ENCODE results near the gene RASL12. TPM values are rescaled to one million over a fixed set of nuclear protein-coding genes. Genes with fewer than 3 reads are reported as not detected.
A peak's percentile ranks its signal among the peaks of the same experiment; 100 is the strongest.

Gene RASL12
- total RNA-seq = 1 to 10 TPM; 2.5 to 6.3 (median 3.2) TPM
- polyA plus RNA-seq = 1 to 10 TPM; 2.6 to 3.0 (median 3.0) TPM
- long read RNA-seq, donor 1, partial matches to known transcripts = 0 of 5 reads
- long read RNA-seq, donor 1, other reads (novel, unspliced or antisense) = 0 of 5 reads
- long read RNA-seq, donor 2, transcript RASL12-201 (5 exons, 2,640 nt) = major isoform, 5 of 8 reads
- long read RNA-seq, donor 2, partial matches to known transcripts = 0 of 8 reads
- long read RNA-seq, donor 2, other reads (novel, unspliced or antisense) = 3 of 8 reads

GRCh38 chr15:65067645-65068402, at the start of gene RASL12:
RASL12 (minus strand) TSS chr15:65067991; CDS start chr15:65067835, 156 bp downstream.
- intact Hi-C loops (cut with DNase I) = no loop called here
- Histone ChIP-seq H3K27me3 (ENCODE audit: insufficient read depth in 3 of 3, low read length in 2 of 3) (peaks cover 0 to 5% (median 2%) of the 10 kb centered on the region in 3 donors), H3K9me3 (no peaks in the 10 kb centered on the region), H3K27ac (peak within 1 kb of the TSS; percentile 59), H3K36me3 (ENCODE audit: insufficient read depth in 1 of 2, low read depth in 1 of 2) (no peaks in the 10 kb centered on the region), H3K4me1 (peaks cover 33% of the 10 kb centered on the region), H3K4me3 (peak within 1 kb of the TSS; percentile 65)
- WGBS, 3 donors = 7 to 9% (median 9%) methylated on average over 28 to 66 of the region's 66 CpGs
- TF ChIP-seq CTCF (IDR thresholded peaks at IDR 0.05) = no peak
- ATAC-seq = peak in 2 of 4 donors; percentile 4 to 35
- no peak for DNase-seq

- 59 to 72% (median 59%) methylated on average over 5 of the region's 5 CpGs for WGBS, 3 donors
- TF ChIP-seq CTCF (IDR thresholded peaks at IDR 0.05) = no peak
- no peak overlapping the region for H3K27ac ChIP-seq
Observed at GRCh38 chr15:65115542-65115941, 47.8 kb upstream of the RASL12 start.

GRCh38 chr15:65115086-65115485, 47.3 kb upstream of the RASL12 start, which contains the start of gene UBAP1L:
UBAP1L (minus strand) TSS chr15:65115200; CDS start chr15:65106215, 8,985 bp downstream.
- H3K27ac ChIP-seq = no peak within 1 kb of the TSS
- DNase-seq (no peak), ATAC-seq (peak in 3 of 4 donors; percentile 53 to 77 (median 68))
- H3K4me3 ChIP-seq = no peak within 1 kb of the TSS
- H3K36me3 ChIP-seq (ENCODE audit: insufficient read depth in 1 of 2, low read depth in 1 of 2) = peaks cover 13 to 90% of the 10 kb centered on the region in 2 donors
- intact Hi-C loops (cut with DNase I) = no loop called here
- WGBS, 3 donors = 64 to 79% (median 67%) methylated on average over 2 of the region's 2 CpGs
- H3K27me3 ChIP-seq (ENCODE audit: insufficient read depth in 3 of 3, low read length in 2 of 3) = no peaks in the 10 kb centered on the region
- TF ChIP-seq CTCF (IDR thresholded peaks at IDR 0.05) = no peak
- peaks cover 8% of the 10 kb centered on the region for H3K4me1 ChIP-seq
- H3K9me3 ChIP-seq = no peaks in the 10 kb centered on the region

More at GRCh38 chr15:65115542-65115941, 47.8 kb upstream of the RASL12 start:
- no peak overlapping the region for H3K4me3 ChIP-seq
- peaks cover 8% of the 10 kb centered on the region for H3K4me1 ChIP-seq
- H3K9me3 ChIP-seq = no peaks in the 10 kb centered on the region
- intact Hi-C loops (cut with DNase I) = no loop called here
- no peaks in the 10 kb centered on the region for H3K27me3 ChIP-seq (ENCODE audit: insufficient read depth in 3 of 3, low read length in 2 of 3)
- peak in 2 of 4 donors; percentile 53 to 55 for ATAC-seq
- H3K36me3 ChIP-seq (ENCODE audit: insufficient read depth in 1 of 2, low read depth in 1 of 2) = peaks cover 13 to 90% of the 10 kb centered on the region in 2 donors
- no peak for DNase-seq

GRCh38 chr15:65110676-65111292, 43.0 kb upstream of the RASL12 start:
- Histone ChIP-seq H3K27ac (no peak overlapping the region), H3K36me3 (ENCODE audit: insufficient read depth in 1 of 2, low read depth in 1 of 2) (peaks cover 3 to 67% of the 10 kb centered on the region in 2 donors), H3K4me1 (peaks cover 5% of the 10 kb centered on the region), H3K9me3 (no peaks in the 10 kb centered on the region), H3K27me3 (ENCODE audit: insufficient read depth in 3 of 3, low read length in 2 of 3) (no peaks in the 10 kb centered on the region), H3K4me3 (no peak overlapping the region)
- WGBS, 3 donors = 64 to 68% (median 68%) methylated on average over 3 of the region's 3 CpGs
- intact Hi-C loops (cut with DNase I) = no loop called here
- ATAC-seq = no peak
- no peak for TF ChIP-seq CTCF (IDR thresholded peaks at IDR 0.05)
- no peak for DNase-seq

All from psoas muscle (tissue), 8 donors.